Loucy (cell line): ENCODE data around the gene NLGN1.
"Not testable (repeated sequence)": the region's sequence is repeated elsewhere in the genome, so short reads cannot be mapped to it uniquely, and the experiment has no call there.

Source experiments
- H2AFZ ChIP-seq: fragments of 200-600 bp; sonication (generic); 2 replicates; pipeline ENCODE4 v1.6.0; 2016; ENCODE audit warnings: antibody characterized with exemption, mild to moderate bottlenecking, low read length, moderate library complexity
- H3F3A ChIP-seq: fragments of 200-600 bp; 2 replicates; pipeline ENCODE4 v1.6.0; 2016; ENCODE audit warnings: antibody characterized with exemption, low read depth, mild to moderate bottlenecking
- H3K27me3 ChIP-seq: fragments of 200-600 bp; sonication (generic); 2 replicates; pipeline ENCODE4 v1.6.1; 2014; ENCODE audit warnings: low read length, mild to moderate bottlenecking; ENCODE audit not compliant: insufficient read depth, poor library complexity, severe bottlenecking
- H3K36me3 ChIP-seq: fragments of 200-600 bp; sonication (generic); 2 replicates; pipeline ENCODE4 v1.6.1; 2016; ENCODE audit warnings: low read length; ENCODE audit not compliant: insufficient read depth
- H3K4me1 ChIP-seq: fragments of 200-600 bp; sonication (generic); 2 replicates; pipeline ENCODE4 v1.5.1; 2014; ENCODE audit warnings: low read length, mild to moderate bottlenecking; ENCODE audit not compliant: insufficient read depth, poor library complexity, severe bottlenecking
- H3K4me2 ChIP-seq: fragments of 200-600 bp; sonication (generic); 2 replicates; pipeline ENCODE4 v1.6.0; 2014; ENCODE audit warnings: antibody characterized with exemption, low read length, low read depth, mild to moderate bottlenecking; ENCODE audit not compliant: poor library complexity, severe bottlenecking
- H3K4me3 ChIP-seq: fragments of 200-600 bp; sonication (generic); 2 replicates; pipeline ENCODE4 v1.5.1; 2014; ENCODE audit warnings: low read length, mild to moderate bottlenecking, mixed read lengths; ENCODE audit not compliant: poor library complexity, severe bottlenecking
- H3K79me2 ChIP-seq: fragments of 200-600 bp; sonication (generic); 2 replicates; pipeline ENCODE4 v1.6.1; 2014; ENCODE audit warnings: low read length; ENCODE audit not compliant: insufficient read depth
- H3K9ac ChIP-seq: fragments of 200-600 bp; sonication (generic); 2 replicates; pipeline ENCODE4 v1.6.0; 2014; ENCODE audit warnings: mild to moderate bottlenecking, low read depth, low read length, moderate library complexity; ENCODE audit not compliant: poor library complexity, severe bottlenecking
- H3K9me2 ChIP-seq: fragments of 200-600 bp; sonication (generic); replicated peaks from 2 replicates; pipeline ENCODE4 v1.6.1; 2016; ENCODE audit warnings: low read depth, low read length, mixed read lengths
- H3K9me3 ChIP-seq: fragments of 200-600 bp; sonication (generic); 2 replicates; pipeline ENCODE4 v1.6.1; 2014; ENCODE audit warnings: mild to moderate bottlenecking, antibody characterized with exemption, low read length, low read depth; ENCODE audit not compliant: insufficient read depth
- H4K20me1 ChIP-seq: fragments of 200-600 bp; sonication (generic); 2 replicates; pipeline ENCODE4 v1.6.0; 2014; ENCODE audit warnings: antibody characterized with exemption, low read length, mild to moderate bottlenecking; ENCODE audit not compliant: insufficient read depth, poor library complexity, severe bottlenecking
- CTCF ChIP-seq: fragments of 200-600 bp; sonication (generic); conservative IDR thresholded peaks from 2 replicates; pipeline ENCODE4 v1.5.1; 2014; ENCODE audit warnings: mild to moderate bottlenecking, antibody characterized with exemption, low read length
- EZH2phosphoT487 ChIP-seq: fragments of 200-600 bp; IDR thresholded peaks from 2 replicates; pipeline ENCODE4 v1.6.1; 2018; ENCODE audit warnings: antibody characterized with exemption, mild to moderate bottlenecking, moderate library complexity, borderline replicate concordance

The NLGN1 gene

GRCh38 chr3:174206607-174207192 lies 809.2 kb downstream of the NLGN1 start:
- TF ChIP-seq CTCF = no peak
- no peak for TF ChIP-seq EZH2phosphoT487
- H3K4me1 ChIP-seq = no peaks in the 10 kb centered on the region
- H3F3A ChIP-seq = no peaks in the 10 kb centered on the region
- H2AFZ ChIP-seq = no peak overlapping the region
- no peaks in the 10 kb centered on the region for H3K27me3 ChIP-seq
- no peaks in the 10 kb centered on the region for H3K9me3 ChIP-seq
- H4K20me1 ChIP-seq = no peaks in the 10 kb centered on the region
- H3K9ac ChIP-seq = no peak overlapping the region
- no peaks in the 10 kb centered on the region for H3K79me2 ChIP-seq
- no peaks in the 10 kb centered on the region for H3K36me3 ChIP-seq
- H3K4me2 ChIP-seq = no peak overlapping the region
- H3K4me3 ChIP-seq = no peak overlapping the region
- H3K9me2 ChIP-seq = no peaks in the 10 kb centered on the region; the same call in 1 of the 2 replicates

GRCh38 chr3:174208161-174208560 lies 810.6 kb downstream of the NLGN1 start:
- no peak overlapping the region for H3K9ac ChIP-seq
- H3K9me3 ChIP-seq = no peaks in the 10 kb centered on the region
- H3K79me2 ChIP-seq = no peaks in the 10 kb centered on the region
- H3K36me3 ChIP-seq = no peaks in the 10 kb centered on the region
- H3K27me3 ChIP-seq = no peaks in the 10 kb centered on the region
- TF ChIP-seq EZH2phosphoT487 (no peak), CTCF (no peak)
- H3K4me1 ChIP-seq = no peaks in the 10 kb centered on the region
- H3K9me2 ChIP-seq = no peaks in the 10 kb centered on the region; the same call in 1 of the 2 replicates
- H4K20me1 ChIP-seq = no peaks in the 10 kb centered on the region
- H3F3A ChIP-seq = no peaks in the 10 kb centered on the region
- no peak overlapping the region for H2AFZ ChIP-seq
- H3K4me3 ChIP-seq = no peak overlapping the region
- no peak overlapping the region for H3K4me2 ChIP-seq

- H3K36me3 ChIP-seq, H3K4me1 ChIP-seq, H3K9ac ChIP-seq, H4K20me1 ChIP-seq, H3K79me2 ChIP-seq, H3K9me3 ChIP-seq, H3K9me2 ChIP-seq, H2AFZ ChIP-seq, H3K4me2 ChIP-seq, H3F3A ChIP-seq, H3K27me3 ChIP-seq, H3K4me3 ChIP-seq: not testable (repeated sequence)
Measured at GRCh38 chr3:174211896-174212295, 814.4 kb downstream of the NLGN1 start.

- Histone ChIP-seq H3K9ac (no peak overlapping the region), H3K9me3 (no peaks in the 10 kb centered on the region), H3K4me2 (no peak overlapping the region), H3K4me1 (no peaks in the 10 kb centered on the region), H3K27me3 (no peaks in the 10 kb centered on the region), H3K36me3 (no peaks in the 10 kb centered on the region), H4K20me1 (no peaks in the 10 kb centered on the region), H3F3A (no peaks in the 10 kb centered on the region), H2AFZ (no peak overlapping the region), H3K4me3 (no peak overlapping the region), H3K9me2 (no peaks in the 10 kb centered on the region), H3K79me2 (no peaks in the 10 kb centered on the region)
- TF ChIP-seq EZH2phosphoT487 (no peak), CTCF (no peak)
Measured at GRCh38 chr3:174215456-174215855, 817.9 kb downstream of the NLGN1 start.
